HL-60/S4 treated with phorbol 12-myristate 13-acetate at 8.2 ng/mL for 4 days and 3 days (cell line): ENCODE data around the gene XPO5.

Experiments
- in situ Hi-C: fragments of 300-500 bp; cut with MboI; formaldehyde crosslinking; loops from 2 replicates; pipeline ENCODE4 v1.15.0; 2022; ENCODE audit warnings: low sequenced_read_pairs

The XPO5 gene

DNA sequence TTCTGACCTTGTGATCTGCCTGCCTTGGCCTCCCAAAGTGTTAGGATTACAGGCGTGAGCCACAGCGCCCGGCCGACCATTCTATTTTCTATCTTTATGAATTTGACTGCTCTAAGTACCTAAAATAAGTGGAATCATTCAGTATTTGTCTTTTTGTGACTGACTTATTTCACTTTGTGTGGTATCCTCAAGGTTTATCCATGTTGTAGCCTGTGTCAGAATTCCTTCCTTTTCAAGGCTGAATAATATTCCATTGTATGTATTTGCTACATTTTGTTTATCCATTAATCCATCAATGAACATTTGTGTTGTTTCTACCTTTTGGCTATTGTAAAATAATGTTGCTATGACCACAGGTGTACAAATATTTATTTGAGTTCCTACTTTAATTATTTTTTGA, 103.3 kb downstream of the XPO5 start:
- in situ Hi-C loops, result no loop called here
